Measurements from ENCODE around the gene SMARCC1. TPM values are rescaled to one million over a fixed set of nuclear protein-coding genes. Genes with fewer than 3 reads are reported as not detected.

Gene SMARCC1
- total and polyA plus RNA-seq, 2 of the 4 experiments (the other 2 are of a cell fraction), result 18.6 to 39.6 TPM

DNA sequence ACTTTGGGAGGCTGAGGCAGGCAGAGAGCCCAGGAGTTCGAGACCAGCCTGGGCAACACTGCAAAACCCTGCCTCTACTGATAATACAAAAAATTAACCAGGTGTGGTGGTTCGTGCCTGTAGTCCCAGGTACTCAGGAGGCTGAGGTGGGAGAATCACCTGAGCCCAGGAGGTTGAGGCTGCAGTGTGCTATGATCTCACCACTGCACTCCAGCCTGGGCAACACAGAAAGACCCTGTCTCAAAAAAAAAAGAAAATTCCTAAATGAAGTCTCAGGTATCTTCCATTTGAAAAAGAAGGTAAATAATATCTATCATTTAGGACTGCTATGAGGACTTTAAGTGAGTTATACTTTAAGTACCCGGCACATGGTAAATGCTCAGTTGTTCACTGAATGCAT, 2.9 kb downstream of the SMARCC1 start:
- no CpG with 5 or more reads among the region's 3 CpGs for WGBS, 2 experiments (ENCODE audit: extremely low coverage in 2 of 2, insufficient read length in 1 of 2)
- H2AK5ac ChIP-seq (ENCODE audit: low read depth, low read length), result no peak overlapping the region
- H3K27ac ChIP-seq (ENCODE audit: insufficient read depth, low read length), result no peak overlapping the region
- no peak overlapping the region for H2BK5ac ChIP-seq (ENCODE audit: low read depth, low read length, poor library complexity, severe bottlenecking)
- no peaks in the 10 kb centered on the region for H3K27me3 ChIP-seq (ENCODE audit: control insufficient read depth, insufficient read depth, low read length)
- H2AK9ac ChIP-seq (replicated peaks; ENCODE audit: low read depth, low read length, poor library complexity), result no peak overlapping the region
- peaks cover 2% of the 10 kb centered on the region for H3K4me1 ChIP-seq (ENCODE audit: control insufficient read depth, insufficient read depth, low read length)
- no peak overlapping the region for H2BK15ac ChIP-seq (ENCODE audit: low read depth, low read length)
- no peak overlapping the region for H3K18ac ChIP-seq (ENCODE audit: low read depth, low read length)
- CTCF ChIA-PET, result no interaction called here
- dilution Hi-C loops (cut with HindIII; ENCODE audit: low sequenced_read_pairs, unreplicated experiment) (no loop called here), in situ Hi-C loops (cut with MboI; ENCODE audit: low sequenced_read_pairs) (no loop called here), intact Hi-C loops (cut with micrococcal nuclease) (loop anchor here (10.0 kb wide), 1 partner anchor 64 kb away; no protein-coding TSS in a partner anchor)
- no peak overlapping the region for H3K4ac ChIP-seq (ENCODE audit: low read depth, low read length)
- no peak overlapping the region for H4K5ac ChIP-seq (ENCODE audit: low read depth, low read length)
- peaks cover 3% of the 10 kb centered on the region; the same call in 1 of the 2 replicates for H3K9me1 ChIP-seq (ENCODE audit: insufficient read depth, low read length)
- DNase-seq, result no peak
- H3K9ac ChIP-seq (ENCODE audit: low read depth, low read length), result no peak overlapping the region
- H3K14ac ChIP-seq (replicated peaks; ENCODE audit: low read depth, low read length), result no peak overlapping the region
- no peak overlapping the region for H2BK20ac ChIP-seq (ENCODE audit: low read depth, low read length)
- H4K8ac ChIP-seq (ENCODE audit: low read depth in 2 of 2, low read length in 2 of 2), result no peak overlapping the region
- H3K4me3 ChIP-seq (ENCODE audit: insufficient read depth, low read depth, low read length), result no peak overlapping the region
- H3K9me3 ChIP-seq (ENCODE audit: control insufficient read depth, insufficient read depth, low read length), result no peaks in the 10 kb centered on the region
- no peak overlapping the region for H2BK120ac ChIP-seq (ENCODE audit: low read depth, low read length)
- no peak for ATAC-seq (ENCODE audit: low read depth)
- H2AFZ ChIP-seq (replicated peaks; ENCODE audit: low read length, poor library complexity), result no peak overlapping the region
- H3K36me3 ChIP-seq (ENCODE audit: control insufficient read depth, insufficient read depth, low read length), result peaks cover 3% of the 10 kb centered on the region; the same call in 1 of the 2 replicates
- TF ChIP-seq NFE2L2 (IDR thresholded peaks at IDR 0.05; ENCODE audit: low read depth, low read length) (no peak), RFX5 (IDR thresholded peaks at IDR 0.05; ENCODE audit: low read depth, low read length) (no peak), RAD21 (IDR thresholded peaks at IDR 0.05; ENCODE audit: low read length) (no peak), CHD1 (IDR thresholded peaks at IDR 0.05; ENCODE audit: low read depth, low read length) (no peak), MAZ (IDR thresholded peaks at IDR 0.05; ENCODE audit: borderline replicate concordance, low read depth, low read length) (no peak), CEBPB (IDR thresholded peaks at IDR 0.05; ENCODE audit: low read depth, low read length) (no peak), FOS (IDR thresholded peaks at IDR 0.05; ENCODE audit: low read depth, low read length) (no peak), MAFK (IDR thresholded peaks at IDR 0.05; ENCODE audit: low read depth, low read length) (no peak), POLR2A (IDR thresholded peaks at IDR 0.05; ENCODE audit: low read depth, low read length) (no peak), SMC3 (IDR thresholded peaks at IDR 0.05; ENCODE audit: low read depth, low read length) (no peak), RCOR1 (IDR thresholded peaks at IDR 0.05; ENCODE audit: insufficient replicate concordance, low read length) (no peak), BHLHE40 (IDR thresholded peaks at IDR 0.05; ENCODE audit: low read depth, low read length) (no peak), MXI1 (IDR thresholded peaks at IDR 0.05; ENCODE audit: borderline replicate concordance, low read depth, low read length) (no peak)
- TF ChIP-seq, protein P1, sequence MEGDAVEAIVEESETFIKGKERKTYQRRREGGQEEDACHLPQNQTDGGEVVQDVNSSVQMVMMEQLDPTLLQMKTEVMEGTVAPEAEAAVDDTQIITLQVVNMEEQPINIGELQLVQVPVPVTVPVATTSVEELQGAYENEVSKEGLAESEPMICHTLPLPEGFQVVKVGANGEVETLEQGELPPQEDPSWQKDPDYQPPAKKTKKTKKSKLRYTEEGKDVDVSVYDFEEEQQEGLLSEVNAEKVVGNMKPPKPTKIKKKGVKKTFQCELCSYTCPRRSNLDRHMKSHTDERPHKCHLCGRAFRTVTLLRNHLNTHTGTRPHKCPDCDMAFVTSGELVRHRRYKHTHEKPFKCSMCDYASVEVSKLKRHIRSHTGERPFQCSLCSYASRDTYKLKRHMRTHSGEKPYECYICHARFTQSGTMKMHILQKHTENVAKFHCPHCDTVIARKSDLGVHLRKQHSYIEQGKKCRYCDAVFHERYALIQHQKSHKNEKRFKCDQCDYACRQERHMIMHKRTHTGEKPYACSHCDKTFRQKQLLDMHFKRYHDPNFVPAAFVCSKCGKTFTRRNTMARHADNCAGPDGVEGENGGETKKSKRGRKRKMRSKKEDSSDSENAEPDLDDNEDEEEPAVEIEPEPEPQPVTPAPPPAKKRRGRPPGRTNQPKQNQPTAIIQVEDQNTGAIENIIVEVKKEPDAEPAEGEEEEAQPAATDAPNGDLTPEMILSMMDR (conservative IDR thresholded peaks at IDR 0.05; ENCODE audit: low read depth, low read length), result no peak
- TF ChIP-seq, protein P2, sequence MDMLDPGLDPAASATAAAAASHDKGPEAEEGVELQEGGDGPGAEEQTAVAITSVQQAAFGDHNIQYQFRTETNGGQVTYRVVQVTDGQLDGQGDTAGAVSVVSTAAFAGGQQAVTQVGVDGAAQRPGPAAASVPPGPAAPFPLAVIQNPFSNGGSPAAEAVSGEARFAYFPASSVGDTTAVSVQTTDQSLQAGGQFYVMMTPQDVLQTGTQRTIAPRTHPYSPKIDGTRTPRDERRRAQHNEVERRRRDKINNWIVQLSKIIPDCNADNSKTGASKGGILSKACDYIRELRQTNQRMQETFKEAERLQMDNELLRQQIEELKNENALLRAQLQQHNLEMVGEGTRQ (IDR thresholded peaks at IDR 0.05; ENCODE audit: low read depth, low read length), result no peak
- TF ChIP-seq, protein P3, sequence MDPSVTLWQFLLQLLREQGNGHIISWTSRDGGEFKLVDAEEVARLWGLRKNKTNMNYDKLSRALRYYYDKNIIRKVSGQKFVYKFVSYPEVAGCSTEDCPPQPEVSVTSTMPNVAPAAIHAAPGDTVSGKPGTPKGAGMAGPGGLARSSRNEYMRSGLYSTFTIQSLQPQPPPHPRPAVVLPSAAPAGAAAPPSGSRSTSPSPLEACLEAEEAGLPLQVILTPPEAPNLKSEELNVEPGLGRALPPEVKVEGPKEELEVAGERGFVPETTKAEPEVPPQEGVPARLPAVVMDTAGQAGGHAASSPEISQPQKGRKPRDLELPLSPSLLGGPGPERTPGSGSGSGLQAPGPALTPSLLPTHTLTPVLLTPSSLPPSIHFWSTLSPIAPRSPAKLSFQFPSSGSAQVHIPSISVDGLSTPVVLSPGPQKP (IDR thresholded peaks at IDR 0.05; ENCODE audit: borderline replicate concordance, low read depth, low read length), result no peak
- H3K56ac ChIP-seq (ENCODE audit: extremely low read depth, insufficient read depth, low read length), result no peak overlapping the region
- POLR2A ChIA-PET (ENCODE audit: unreplicated experiment), result no interaction called here
- no peak overlapping the region for H3K4me2 ChIP-seq (ENCODE audit: low read depth, low read length)
- no peak overlapping the region for H3K23ac ChIP-seq (ENCODE audit: low read depth, low read length)
- H4K91ac ChIP-seq (ENCODE audit: insufficient read depth, low read depth, low read length), result no peak overlapping the region
- peaks cover 3 to 56% of the 10 kb centered on the region in 2 experiments; a peak in 3 of 4 replicates for H3K79me1 ChIP-seq (ENCODE audit: low read depth in 1 of 2, low read length in 2 of 2)
- H4K20me1 ChIP-seq (ENCODE audit: insufficient read depth, low read length), result peaks cover 61% of the 10 kb centered on the region
- no TSS peak for BruUV-seq (replicated peaks)
